Body of pancreas (tissue), 4 donors: ENCODE results near the gene LIN52. TPM values are rescaled to one million over a fixed set of nuclear protein-coding genes. Genes with fewer than 3 reads are reported as not detected.

Source experiments
- ATAC-seq: fragments of 150-250 bp; one replicate; pipeline ENCODE4 v1.9.1; 2016
- DNase-seq, 4 donors: peaks; one replicate each; pipeline ENCODE4 v3.0.0-alpha.2; 2019
- H3K27ac ChIP-seq, 4 donors: fragments of 200-600 bp; sonication (generic); 1 replicate in 3 of 4; 2 replicates in 1 of 4; pipeline versions ENCODE4 v1.5.1 to v1.6.1; 2016 to 2019; ENCODE audit warnings: mild to moderate bottlenecking in 1 of 4, mixed read lengths in 1 of 4, moderate library complexity in 1 of 4
- H3K27me3 ChIP-seq, 2 donors: fragments of 200-600 bp; sonication (generic); one replicate each; pipeline ENCODE4 v1.6.0; 2016; ENCODE audit warnings: mild to moderate bottlenecking in 1 of 2
- H3K36me3 ChIP-seq, 2 donors: fragments of 200-600 bp; sonication (generic); replicated peaks in 1 of 2; 2 replicates each; pipeline ENCODE4 v1.5.1; 2016; ENCODE audit warnings: low read depth in 2 of 2; ENCODE audit not compliant: insufficient read depth in 1 of 2
- H3K4me1 ChIP-seq: fragments of 200-600 bp; sonication (generic); one replicate; pipeline ENCODE4 v1.6.0; 2016
- H3K4me3 ChIP-seq, 2 donors: fragments of 200-600 bp; sonication (generic); 1 replicate in 1 of 2; 2 replicates in 1 of 2; pipeline ENCODE4 v1.5.1; 2016 to 2019
- H3K9me3 ChIP-seq, 3 donors: fragments of 200-600 bp; sonication (generic); 1 replicate in 2 of 3; 2 replicates in 1 of 3; pipeline ENCODE4 v1.5.1; 2016
- CTCF ChIP-seq, 7 experiments: fragments of 450-650 bp in 4 of 7; fragments of 200-600 bp in 3 of 7; sonication (generic) in 3 of 7; IDR thresholded peaks; one replicate each; pipeline ENCODE4 v1.5.1; 2016 to 2019; ENCODE audit warnings: antibody characterized with exemption in 7 of 7
- POLR2A ChIP-seq, 3 donors: fragments of 450-650 bp; IDR thresholded peaks; one replicate each; pipeline ENCODE4 v1.6.1; 2016; ENCODE audit warnings: antibody characterized with exemption in 3 of 3, mild to moderate bottlenecking in 2 of 3
- WGBS, 2 donors: methylation state at CpG; one replicate each; pipeline ENCODE4 v1.1.5; 2017; 5-methylcytosine and 5-hydroxymethylcytosine counted together
- intact Hi-C: fragments of 100-400 bp; cut with DNase I; formaldehyde crosslinking; loops from one replicate; pipeline ENCODE4 v1.15.1; 2023
- total RNA-seq, 2 donors: library from RNA; depleted of rRNA; stranded (reverse); fragments of >200 nt; gene quantifications; one replicate each; pipeline ENCODE4 v1.1.0, GENCODE V29; 2016

The LIN52 gene
- total RNA-seq, 2 donors from 2014 or later, result 3.9 to 4.6 TPM

- DNase-seq, result no peak
- H3K9me3 ChIP-seq, result no peaks in the 10 kb centered on the region
- WGBS, 2 donors, result 94 to 97% methylated on average over 1 of the region's 1 CpG
- no peak overlapping the region for H3K27ac ChIP-seq
- TF ChIP-seq POLR2A (IDR thresholded peaks at IDR 0.05) (no peak), CTCF (IDR thresholded peaks at IDR 0.05) (no peak)
- no peaks in the 10 kb centered on the region for H3K27me3 ChIP-seq
- H3K4me1 ChIP-seq, result peaks cover 4% of the 10 kb centered on the region
- H3K36me3 ChIP-seq, result no peaks in the 10 kb centered on the region
- H3K4me3 ChIP-seq, result no peak overlapping the region
- ATAC-seq, result no peak
- intact Hi-C loops, result no loop called here
Observed at GRCh38 chr14:74126315-74127013, 41.7 kb downstream of the LIN52 start.

GRCh38 chr14:74127634-74128033 lies 42.9 kb downstream of the LIN52 start:
- ATAC-seq (no peak), DNase-seq (no peak)
- peaks cover 4% of the 10 kb centered on the region for H3K4me1 ChIP-seq
- no peak overlapping the region for H3K27ac ChIP-seq
- no peaks in the 10 kb centered on the region for H3K36me3 ChIP-seq
- intact Hi-C loops, result no loop called here
- no peak for TF ChIP-seq POLR2A (IDR thresholded peaks at IDR 0.05)
- H3K27me3 ChIP-seq, result no peaks in the 10 kb centered on the region
- 80 to 100% methylated on average over 1 of the region's 1 CpG for WGBS, 2 donors
- no peak overlapping the region for H3K4me3 ChIP-seq
- no peaks in the 10 kb centered on the region for H3K9me3 ChIP-seq

DNA sequence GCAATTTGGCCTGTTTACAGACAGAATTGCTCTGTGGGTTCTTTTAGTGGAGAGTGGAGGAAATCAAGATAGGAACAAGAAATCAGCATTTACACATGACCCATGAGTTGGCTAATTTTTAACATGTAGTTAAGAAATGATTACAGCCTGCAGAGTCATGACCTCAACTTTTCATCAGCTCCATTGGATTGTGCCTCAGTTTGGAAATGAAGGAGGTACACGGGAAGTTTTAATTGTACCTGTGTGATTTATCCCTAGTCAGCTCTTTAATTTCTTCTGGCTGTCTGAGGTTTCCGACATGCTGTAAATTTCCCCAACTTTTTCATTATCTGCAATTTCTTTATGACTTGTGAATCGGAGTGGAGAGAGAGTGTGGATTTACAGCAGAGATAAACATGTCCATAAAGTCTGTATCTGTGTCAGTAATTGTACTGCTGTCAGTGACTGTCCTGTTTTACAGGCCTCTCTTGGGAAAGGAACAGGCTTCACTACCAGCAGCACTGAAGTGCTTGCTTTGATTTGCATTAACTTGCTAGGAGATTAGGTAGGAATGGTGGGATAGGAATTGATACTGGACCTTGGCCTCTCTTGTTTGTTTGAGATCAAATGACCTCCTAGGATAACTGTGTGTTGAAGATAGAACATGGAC lies 49.2 kb downstream of the LIN52 start:
- Histone ChIP-seq H3K4me1 (peaks cover 15% of the 10 kb centered on the region), H3K9me3 (no peaks in the 10 kb centered on the region), H3K4me3 (no peak overlapping the region), H3K27ac (peak overlapping the region in 1 of 4 donors; percentile 24), H3K36me3 (no peaks in the 10 kb centered on the region), H3K27me3 (no peaks in the 10 kb centered on the region)
- ATAC-seq (no peak), DNase-seq (no peak)
- WGBS, 2 donors, result 38 to 44% methylated on average over 3 of the region's 3 CpGs
- TF ChIP-seq CTCF (IDR thresholded peaks at IDR 0.05) (no peak), POLR2A (IDR thresholded peaks at IDR 0.05) (no peak)
- intact Hi-C loops, result no loop called here

DNA sequence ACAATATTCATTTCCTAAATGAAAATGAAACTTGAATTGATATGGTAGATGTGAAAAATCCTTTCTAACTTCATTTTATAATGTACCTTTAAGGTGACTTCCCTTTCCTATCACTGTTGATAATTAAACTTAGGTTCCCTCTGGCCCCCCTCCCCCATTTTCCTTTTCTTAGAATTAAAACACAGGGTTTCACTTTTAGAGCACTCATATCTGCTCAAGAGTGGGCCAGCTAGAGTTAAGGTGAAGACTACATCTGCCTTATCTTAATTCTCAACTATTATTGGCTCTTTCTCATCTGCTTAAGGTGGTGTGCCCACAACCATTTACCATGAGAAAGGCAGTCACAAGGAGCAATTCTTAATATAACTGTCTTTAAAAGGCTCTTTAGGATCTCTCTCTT lies 49.7 kb downstream of the LIN52 start:
- intact Hi-C loops, result no loop called here
- Histone ChIP-seq H3K4me3 (no peak overlapping the region), H3K4me1 (peaks cover 15% of the 10 kb centered on the region), H3K9me3 (no peaks in the 10 kb centered on the region), H3K36me3 (no peaks in the 10 kb centered on the region), H3K27ac (no peak overlapping the region), H3K27me3 (no peaks in the 10 kb centered on the region)
- TF ChIP-seq POLR2A (IDR thresholded peaks at IDR 0.05), result no peak
- no peak for TF ChIP-seq CTCF (IDR thresholded peaks at IDR 0.05)
- no peak for DNase-seq
- no peak for ATAC-seq

- Histone ChIP-seq H3K9me3 (no peaks in the 10 kb centered on the region), H3K27ac (no peak overlapping the region), H3K36me3 (no peaks in the 10 kb centered on the region), H3K4me3 (no peak overlapping the region), H3K27me3 (no peaks in the 10 kb centered on the region), H3K4me1 (peaks cover 15% of the 10 kb centered on the region)
- intact Hi-C loops, result no loop called here
- 81 to 91% methylated on average over 1 of the region's 1 CpG for WGBS, 2 donors
- TF ChIP-seq POLR2A (IDR thresholded peaks at IDR 0.05) (no peak), CTCF (IDR thresholded peaks at IDR 0.05) (no peak)
- ATAC-seq (no peak), DNase-seq (no peak)
Observed at GRCh38 chr14:74135426-74135825, 50.7 kb downstream of the LIN52 start.
